GM18498 (cell line): ENCODE measurements around the gene CDK4.
"Not testable (repeated sequence)": the region's sequence is repeated elsewhere in the genome, so short reads cannot be mapped to it uniquely, and the experiment has no call there.

Experiments used
- ATAC-seq: cut with Tn5 transposase; IDR thresholded peaks from one replicate; pipeline ENCODE4 v1.9.1; 2021; ENCODE audit warnings: mild to moderate bottlenecking, moderate library complexity; ENCODE audit not compliant: unreplicated experiment

The CDK4 gene

GRCh38 chr12:57751788-57752667 is at the start of gene CDK4:
Gene CDK4, minus strand, starts transcription at chr12:57752310. Its CDS starts 593 bp downstream, at chr12:57751717.
- ATAC-seq, result peak; percentile 70

- no peak for ATAC-seq
Observed at GRCh38 chr12:57800965-57801364, 48.9 kb upstream of the CDK4 start.

- no peak for ATAC-seq
Observed at GRCh38 chr12:57797933-57798332, 45.8 kb upstream of the CDK4 start.

GRCh38 chr12:57796996-57797395 is 44.9 kb upstream of the CDK4 start:
- no peak for ATAC-seq

- no peak for ATAC-seq
Observed at GRCh38 chr12:57795354-57795753, 43.2 kb upstream of the CDK4 start.

GRCh38 chr12:57793920-57794319 is 41.8 kb upstream of the CDK4 start:
- ATAC-seq, result no peak

GRCh38 chr12:57783861-57784260 is 31.8 kb upstream of the CDK4 start:
- ATAC-seq, result no peak

GRCh38 chr12:57783466-57783801 is 31.3 kb upstream of the CDK4 start:
- ATAC-seq, result no peak

- peak; percentile 85 for ATAC-seq
Observed at GRCh38 chr12:57782608-57783465, 30.7 kb upstream of the CDK4 start, which contains the start of gene TSFM. Gene TSFM, plus strand, starts transcription at chr12:57782787. Its CDS starts 15 bp downstream, at chr12:57782802.

GRCh38 chr12:57782243-57782607 is 30.1 kb upstream of the CDK4 start:
- ATAC-seq, result peak; percentile 5

- no peak for ATAC-seq
Observed at GRCh38 chr12:57781801-57782200, 29.7 kb upstream of the CDK4 start.

- no peak for ATAC-seq
Observed at GRCh38 chr12:57781244-57781643, 29.1 kb upstream of the CDK4 start.

- no peak for ATAC-seq
Observed at GRCh38 chr12:57780284-57780897, 28.3 kb upstream of the CDK4 start.

GRCh38 chr12:57779736-57780135 is 27.6 kb upstream of the CDK4 start:
- no peak for ATAC-seq

- no peak for ATAC-seq
Observed at GRCh38 chr12:57777911-57778310, 25.8 kb upstream of the CDK4 start.

- ATAC-seq, result no peak
Observed at GRCh38 chr12:57777367-57777766, 25.3 kb upstream of the CDK4 start.

- no peak for ATAC-seq
Observed at GRCh38 chr12:57776247-57776587, 24.1 kb upstream of the CDK4 start.

- no peak for ATAC-seq
Observed at GRCh38 chr12:57775563-57776246, 23.6 kb upstream of the CDK4 start.

GRCh38 chr12:57775044-57775443 is 22.9 kb upstream of the CDK4 start:
- ATAC-seq, result no peak

GRCh38 chr12:57774634-57775033 is 22.5 kb upstream of the CDK4 start:
- not testable (repeated sequence) for ATAC-seq
